Raji (cell line): ENCODE data around the gene ZNF677.
"Not testable (repeated sequence)": the region's sequence is repeated elsewhere in the genome, so short reads cannot be mapped to it uniquely, and the experiment has no call there.

Experiments used
- POLR2A ChIP-seq: IDR thresholded peaks from 2 replicates; pipeline ENCODE4 v1.6.1; 2011; ENCODE audit warnings: low read depth, low read length, control low read depth; ENCODE audit not compliant: insufficient read depth

Gene ZNF677

GRCh38 chr19:53254411-53255341, at the start of gene ZNF677:
TSS of gene ZNF677 (minus strand) at chr19:53254873. CDS start at chr19:53251550, 3,323 bp downstream.
- no peak for TF ChIP-seq POLR2A

- TF ChIP-seq POLR2A, result no peak
These were observed 40.2 kb upstream of the ZNF677 start for GRCh38 chr19:53294786-53295441.

GRCh38 chr19:53290758-53291549, 36.3 kb upstream of the ZNF677 start:
- no peak for TF ChIP-seq POLR2A

DNA sequence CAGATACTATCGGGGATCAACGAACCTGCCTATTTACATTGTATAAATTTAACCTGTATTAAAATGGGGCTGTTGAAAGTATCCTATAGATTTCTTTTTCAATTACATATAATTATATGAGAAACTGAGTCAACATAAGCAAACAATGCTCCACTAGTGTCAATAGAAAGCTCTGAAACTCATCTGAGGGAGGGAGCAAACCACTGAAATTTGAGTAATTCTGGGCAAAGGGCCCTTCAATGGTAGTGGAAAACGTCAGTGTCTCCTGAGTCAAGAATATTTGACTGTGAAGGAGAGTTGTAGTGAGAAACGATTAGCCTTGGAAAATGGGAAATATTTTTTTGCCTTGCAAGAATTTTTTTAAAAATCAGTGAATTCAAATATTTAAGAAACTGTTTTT, 30.4 kb upstream of the ZNF677 start:
- no peak for TF ChIP-seq POLR2A

- no peak for TF ChIP-seq POLR2A
These were observed 20.8 kb upstream of the ZNF677 start for GRCh38 chr19:53275480-53275879.

DNA sequence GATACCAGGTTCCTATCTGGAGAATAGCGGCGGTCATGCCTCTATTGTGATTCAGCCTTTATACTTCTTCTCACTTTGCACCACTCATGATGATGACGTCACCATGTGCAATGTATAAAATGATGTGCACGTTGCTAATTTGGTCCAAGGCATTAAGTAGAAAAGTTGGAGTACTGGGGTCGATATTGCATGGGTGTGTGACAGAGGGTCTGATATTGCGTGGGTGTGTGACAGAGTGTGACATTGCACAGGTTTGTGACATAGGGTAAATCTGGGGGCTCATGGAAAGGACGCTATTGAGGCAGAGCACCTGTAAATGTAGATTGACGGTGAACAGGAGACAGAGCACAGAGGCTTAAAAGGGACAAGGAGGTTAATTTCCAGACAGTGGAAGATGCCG, 17.4 kb upstream of the ZNF677 start:
- TF ChIP-seq POLR2A, result no peak

- not testable (repeated sequence) for TF ChIP-seq POLR2A
These were observed 12.9 kb upstream of the ZNF677 start, which contains the start of gene VN1R4 for GRCh38 chr19:53267623-53268022. TSS of gene VN1R4 (minus strand) at chr19:53267723. CDS start at chr19:53267665, 58 bp downstream.

DNA sequence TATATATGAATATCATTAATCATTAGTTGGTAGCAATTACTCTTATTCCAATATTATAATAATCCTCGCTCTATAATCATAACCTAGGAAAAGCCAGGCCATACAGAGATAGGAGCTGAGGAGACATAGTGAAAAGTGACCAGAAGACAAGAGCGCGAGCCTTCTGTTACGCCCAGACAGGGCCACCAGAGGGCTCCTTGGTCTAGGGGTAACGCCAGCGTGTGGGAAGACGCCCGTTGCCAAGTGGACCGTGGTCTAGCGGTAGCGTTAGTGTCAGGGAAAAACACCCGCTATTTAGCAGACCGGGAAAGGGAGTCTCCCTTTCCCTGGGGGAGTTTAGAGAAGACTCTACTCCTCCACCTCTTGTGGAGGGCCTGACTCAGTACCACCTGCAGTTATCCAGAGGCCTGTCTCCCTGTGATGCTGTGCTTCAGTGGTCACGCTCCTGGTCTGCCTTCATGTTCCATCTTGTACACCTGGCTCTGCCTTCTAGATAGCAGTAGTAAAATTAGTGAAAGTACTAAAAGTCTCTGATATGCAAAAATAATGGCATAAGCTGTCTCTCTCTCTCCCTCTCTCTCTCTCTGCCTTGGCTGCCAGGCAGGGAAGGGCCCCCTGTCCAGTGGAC, 3.2 kb upstream of the ZNF677 start, which contains the start of gene VN1R2:
Gene VN1R2, plus strand, starts transcription at position 578 of the 628 bp plus-strand sequence. CDS start 84 bp downstream, outside the sequence.
- not testable (repeated sequence) for TF ChIP-seq POLR2A

GRCh38 chr19:53246498-53246897, 8.2 kb downstream of the ZNF677 start:
- TF ChIP-seq POLR2A, result no peak

DNA sequence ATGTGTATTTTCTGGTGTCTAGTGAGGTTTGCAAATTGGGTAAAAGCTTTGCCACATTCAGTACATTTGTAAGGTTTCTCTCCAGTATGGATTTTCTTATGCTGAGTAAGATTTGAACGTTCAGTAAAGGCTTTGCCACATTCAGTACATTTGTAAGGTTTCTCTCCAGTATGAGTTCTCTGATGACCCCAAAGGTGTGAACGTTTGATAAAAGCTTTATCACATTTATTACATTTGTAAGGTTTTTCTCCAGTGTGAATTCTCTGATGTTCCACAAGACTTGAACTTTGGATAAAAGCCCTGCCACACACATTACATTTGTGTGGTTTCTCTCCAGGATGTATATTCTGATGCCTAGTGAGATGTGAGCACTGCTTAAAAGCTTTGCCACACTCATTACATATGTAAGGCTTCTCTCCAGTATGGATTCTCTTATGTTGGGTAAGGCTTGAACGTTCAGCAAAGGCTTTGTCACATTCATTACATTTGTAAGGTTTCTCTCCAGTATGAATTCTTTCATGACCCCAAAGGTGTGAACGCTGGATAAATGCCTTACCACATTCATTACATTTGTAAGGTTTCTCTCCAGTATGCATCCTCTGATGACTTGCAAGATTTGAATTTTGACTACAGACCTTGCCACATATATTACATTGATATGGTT, 17.4 kb downstream of the ZNF677 start:
- no peak for TF ChIP-seq POLR2A

GRCh38 chr19:53224606-53225005, 30.1 kb downstream of the ZNF677 start:
- TF ChIP-seq POLR2A, result no peak

DNA sequence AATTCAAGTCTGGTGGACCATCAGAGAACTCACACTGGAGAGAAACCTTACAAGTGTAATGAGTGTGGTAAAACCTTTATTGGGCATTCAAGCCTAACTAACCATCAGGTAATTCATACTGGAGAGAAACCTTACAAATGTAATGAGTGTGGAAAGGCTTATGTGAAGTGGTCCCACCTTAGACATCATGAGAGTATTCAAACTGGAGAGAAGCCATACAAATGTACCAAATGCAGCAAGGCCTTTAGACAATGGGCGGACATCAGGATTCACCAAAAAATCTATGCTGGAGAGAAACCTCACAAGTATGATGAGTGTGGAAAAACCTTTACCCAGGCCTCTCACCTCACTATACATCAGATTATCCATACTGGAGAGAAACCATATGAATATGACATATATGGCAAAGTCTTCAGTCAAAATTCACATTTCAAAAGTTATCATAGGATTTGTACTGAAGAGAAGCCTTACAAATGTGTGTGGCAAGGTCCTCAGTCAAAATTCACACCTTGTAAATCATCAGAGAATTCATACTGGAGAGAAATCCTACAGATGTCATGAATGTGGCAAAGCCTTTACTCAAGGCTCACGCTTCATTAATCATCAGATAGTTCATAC, 41.9 kb downstream of the ZNF677 start:
- no peak for TF ChIP-seq POLR2A

DNA sequence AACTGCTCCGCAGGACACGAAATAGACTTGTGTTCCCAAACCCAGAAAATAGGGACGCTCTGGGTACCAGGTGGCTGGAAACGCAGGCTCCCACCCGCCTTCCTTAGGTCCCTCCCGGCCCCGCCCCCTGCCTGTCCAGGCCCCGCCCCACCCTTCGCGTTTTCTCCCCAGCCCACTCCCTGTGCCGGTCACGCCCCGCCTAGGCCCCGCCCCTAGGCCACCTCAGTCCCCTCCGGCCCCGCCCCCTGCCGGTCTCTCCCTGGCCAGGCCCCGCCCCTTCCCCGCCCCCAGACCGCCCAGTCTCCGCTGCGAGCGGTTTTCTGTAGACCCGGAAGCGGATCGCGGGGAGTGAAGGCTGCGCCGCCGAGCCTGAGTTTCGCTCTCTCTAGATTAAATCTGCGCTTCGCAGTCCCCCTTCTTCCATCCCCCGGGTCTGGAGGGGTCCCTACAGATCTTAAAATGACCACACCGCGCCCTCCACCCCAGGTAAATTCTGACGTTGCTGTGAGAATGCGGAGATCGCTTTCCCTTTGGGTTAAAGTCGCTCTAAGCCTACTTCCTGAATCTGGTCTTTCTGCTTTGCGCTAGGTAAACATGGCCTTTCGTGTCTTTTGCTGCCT, 57.8 kb downstream of the ZNF677 start:
- no peak for TF ChIP-seq POLR2A
